IMR-90 (cell line): ENCODE data around the gene NUDT19. TPM values are rescaled to one million over a fixed set of nuclear protein-coding genes. Genes with fewer than 3 reads are reported as not detected.

Source experiments
- ATAC-seq: fragments of 200-7000 bp; cut with Tn5 transposase; 2 replicates; pipeline ENCODE4 v1.9.1; 2020; ENCODE audit warnings: low read depth, mild to moderate bottlenecking, moderate library complexity
- BruUV-seq: library from RNA; stranded (reverse); fragments of 400-500 nt; replicated peaks from 2 replicates; lab custom pipeline; 2021; lab: Mats Ljungman, UMichigan
- CTCF ChIA-PET: fragments of 300-600 bp; formaldehyde crosslinking; extraction: SDS; loops from one replicate; lab custom pipeline; 2021; ENCODE audit warnings: antibody characterized with exemption; lab: Yijun Ruan, JAX
- POLR2A ChIA-PET: fragments of 300-600 bp; sonication (Branson Sonifier 250); formaldehyde crosslinking; loops from one replicate; lab custom pipeline; 2022; ENCODE audit warnings: antibody characterized with exemption; ENCODE audit not compliant: unreplicated experiment; lab: Charles Lee
- DNase-seq: peaks from one replicate; pipeline ENCODE4 v3.0.0; 2013
- H2AFZ ChIP-seq: replicated peaks from 2 replicates; pipeline ENCODE3; 2013; ENCODE audit warnings: low read length, mild to moderate bottlenecking; ENCODE audit not compliant: poor library complexity
- H2AK5ac ChIP-seq: 2 replicates; pipeline ENCODE4 v1.6.1; 2013; ENCODE audit warnings: low read depth, low read length, inconsistent platforms
- H2AK9ac ChIP-seq: replicated peaks from 2 replicates; pipeline ENCODE3; 2013; ENCODE audit warnings: mild to moderate bottlenecking, low read depth, low read length, moderate library complexity; ENCODE audit not compliant: poor library complexity
- H2BK120ac ChIP-seq: 2 replicates; pipeline ENCODE4 v1.6.1; 2013; ENCODE audit warnings: low read depth, low read length, inconsistent platforms
- H2BK15ac ChIP-seq: 3 replicates; pipeline ENCODE4 v1.6.1; 2013; ENCODE audit warnings: low read depth, low read length, inconsistent platforms
- H2BK20ac ChIP-seq: 2 replicates; pipeline ENCODE4 v1.6.1; 2013; ENCODE audit warnings: low read depth, mild to moderate bottlenecking, inconsistent platforms, low read length, moderate library complexity
- H2BK5ac ChIP-seq: 2 replicates; pipeline ENCODE4 v1.6.1; 2013; ENCODE audit warnings: mild to moderate bottlenecking, low read depth, low read length, inconsistent platforms; ENCODE audit not compliant: poor library complexity, severe bottlenecking
- H3K14ac ChIP-seq: replicated peaks from 2 replicates; pipeline ENCODE4 v1.6.1; 2013; ENCODE audit warnings: low read depth, low read length, inconsistent platforms
- H3K18ac ChIP-seq: 2 replicates; pipeline ENCODE4 v1.6.1; 2013; ENCODE audit warnings: low read depth, low read length, control low read depth
- H3K23ac ChIP-seq: 2 replicates; pipeline ENCODE4 v1.6.1; 2013; ENCODE audit warnings: low read depth, low read length, inconsistent platforms
- H3K27ac ChIP-seq: 2 replicates; pipeline ENCODE4 v1.5.1; 2013; ENCODE audit warnings: mild to moderate bottlenecking, control low read depth, low read length; ENCODE audit not compliant: insufficient read depth
- H3K27me3 ChIP-seq: 2 replicates; pipeline ENCODE4 v1.6.1; 2013; ENCODE audit warnings: low read length; ENCODE audit not compliant: control insufficient read depth, insufficient read depth
- H3K36me3 ChIP-seq: 2 replicates; pipeline ENCODE4 v1.6.1; 2013; ENCODE audit warnings: low read length, mixed read lengths; ENCODE audit not compliant: control insufficient read depth, insufficient read depth
- H3K4ac ChIP-seq: 2 replicates; pipeline ENCODE4 v1.6.1; 2013; ENCODE audit warnings: low read depth, low read length, inconsistent platforms
- H3K4me1 ChIP-seq: 2 replicates; pipeline ENCODE4 v1.6.1; 2013; ENCODE audit warnings: low read length, mixed read lengths; ENCODE audit not compliant: control insufficient read depth, insufficient read depth
- H3K4me2 ChIP-seq: 2 replicates; pipeline ENCODE4 v1.6.1; 2013; ENCODE audit warnings: low read depth, mild to moderate bottlenecking, control low read depth, low read length, moderate library complexity
- H3K4me3 ChIP-seq: 2 replicates; pipeline ENCODE4 v1.5.1; 2013; ENCODE audit warnings: low read depth, mild to moderate bottlenecking, control low read depth, low read length, moderate library complexity; ENCODE audit not compliant: insufficient read depth
- H3K56ac ChIP-seq: 2 replicates; pipeline ENCODE4 v1.6.1; 2013; ENCODE audit warnings: low read length, inconsistent platforms; ENCODE audit not compliant: insufficient read depth; ENCODE audit errors: extremely low read depth
- H3K79me1 ChIP-seq, 2 experiments: 2 replicates each; pipeline ENCODE4 v1.6.1; 2013; ENCODE audit warnings: low read length in 2 of 2, inconsistent platforms in 1 of 2, low read depth in 1 of 2
- H3K9ac ChIP-seq: 2 replicates; pipeline ENCODE4 v1.6.1; 2013; ENCODE audit warnings: low read depth, low read length, control low read depth
- H3K9me1 ChIP-seq: 2 replicates; pipeline ENCODE4 v1.6.1; 2013; ENCODE audit warnings: low read length, inconsistent platforms; ENCODE audit not compliant: insufficient read depth
- H3K9me3 ChIP-seq: 2 replicates; pipeline ENCODE4 v1.6.1; 2013; ENCODE audit warnings: low read length; ENCODE audit not compliant: control insufficient read depth, insufficient read depth
- H4K20me1 ChIP-seq: 2 replicates; pipeline ENCODE4 v1.6.1; 2013; ENCODE audit warnings: low read length, inconsistent platforms; ENCODE audit not compliant: insufficient read depth
- H4K5ac ChIP-seq: 2 replicates; pipeline ENCODE4 v1.6.1; 2013; ENCODE audit warnings: mild to moderate bottlenecking, low read depth, low read length, control low read depth
- H4K8ac ChIP-seq, 2 experiments: 2 replicates each; pipeline ENCODE4 v1.6.1; 2013; ENCODE audit warnings: low read depth in 2 of 2, low read length in 2 of 2, control low read depth in 1 of 2, inconsistent platforms in 1 of 2
- H4K91ac ChIP-seq: 2 replicates; pipeline ENCODE4 v1.6.1; 2013; ENCODE audit warnings: low read depth, low read length, inconsistent platforms; ENCODE audit not compliant: insufficient read depth
- BHLHE40 ChIP-seq: fragments of 150-350 bp; IDR thresholded peaks from 2 replicates; pipeline ENCODE4 v1.6.1; 2016; ENCODE audit warnings: mild to moderate bottlenecking, low read depth, low read length
- CEBPB ChIP-seq: IDR thresholded peaks from 2 replicates; pipeline ENCODE4 v1.6.1; 2012; ENCODE audit warnings: low read depth, low read length, improper control_type of control experiment
- CHD1 ChIP-seq: IDR thresholded peaks from 2 replicates; pipeline ENCODE4 v1.6.1; 2012; ENCODE audit warnings: low read depth, low read length, improper control_type of control experiment
- CTCF ChIP-seq: conservative IDR thresholded peaks from 2 replicates; pipeline ENCODE4 v1.5.1; 2012; ENCODE audit warnings: mild to moderate bottlenecking, low read depth, low read length, improper control_type of control experiment
- ELK1 ChIP-seq: fragments of 150-350 bp; IDR thresholded peaks from 2 replicates; pipeline ENCODE4 v1.6.1; 2016; ENCODE audit warnings: low read depth, mild to moderate bottlenecking, low read length, moderate library complexity, borderline replicate concordance
- FOS ChIP-seq: fragments of 150-350 bp; IDR thresholded peaks from 2 replicates; pipeline ENCODE4 v1.6.1; 2016; ENCODE audit warnings: low read depth, low read length
- MAFK ChIP-seq: IDR thresholded peaks from 2 replicates; pipeline ENCODE4 v1.6.1; 2012; ENCODE audit warnings: low read depth, low read length, improper control_type of control experiment
- MAZ ChIP-seq: IDR thresholded peaks from 2 replicates; pipeline ENCODE4 v1.6.1; 2012; ENCODE audit warnings: low read depth, mild to moderate bottlenecking, low read length, improper control_type of control experiment, moderate library complexity, borderline replicate concordance
- MXI1 ChIP-seq: IDR thresholded peaks from 2 replicates; pipeline ENCODE4 v1.6.1; 2012; ENCODE audit warnings: low read depth, mild to moderate bottlenecking, low read length, moderate library complexity, borderline replicate concordance
- NFE2L2 ChIP-seq: fragments of 150-350 bp; IDR thresholded peaks from 2 replicates; pipeline ENCODE4 v1.6.1; 2016; ENCODE audit warnings: low read depth, mild to moderate bottlenecking, low read length
- POLR2A ChIP-seq: IDR thresholded peaks from 2 replicates; pipeline ENCODE4 v1.6.1; 2012; ENCODE audit warnings: mild to moderate bottlenecking, low read depth, low read length
- RAD21 ChIP-seq: IDR thresholded peaks from 2 replicates; pipeline ENCODE4 v1.6.1; 2012; ENCODE audit warnings: low read length, improper control_type of control experiment
- RCOR1 ChIP-seq: IDR thresholded peaks from 2 replicates; pipeline ENCODE4 v1.6.1; 2012; ENCODE audit warnings: mild to moderate bottlenecking, low read length, improper control_type of control experiment; ENCODE audit not compliant: insufficient replicate concordance
- RFX5 ChIP-seq: IDR thresholded peaks from 2 replicates; pipeline ENCODE4 v1.8.0; 2012; ENCODE audit warnings: low read depth, mild to moderate bottlenecking, low read length, moderate library complexity
- SMC3 ChIP-seq: fragments of 150-350 bp; IDR thresholded peaks from 2 replicates; pipeline ENCODE4 v1.6.1; 2016; ENCODE audit warnings: low read depth, mild to moderate bottlenecking, antibody characterized with exemption, low read length, moderate library complexity
- USF2 ChIP-seq: fragments of 150-350 bp; IDR thresholded peaks from 2 replicates; pipeline ENCODE4 v1.6.1; 2017; ENCODE audit warnings: mild to moderate bottlenecking, antibody characterized with exemption, low read length, low read depth
- WGBS, 2 experiments: methylation state at CpG; one replicate each; pipeline versions ENCODE4 v1.1.5 to v1.1.7; 2013; ENCODE audit warnings: missing lambda C conversion rate in 2 of 2; ENCODE audit not compliant: insufficient read length in 1 of 2; ENCODE audit errors: extremely low coverage in 2 of 2; 5-methylcytosine and 5-hydroxymethylcytosine counted together
- dilution Hi-C: fragments of 300-500 bp; cut with HindIII; formaldehyde crosslinking; loops from one replicate; pipeline ENCODE4 v1.14.3; 2018; ENCODE audit warnings: low sequenced_read_pairs; ENCODE audit not compliant: unreplicated experiment
- in situ Hi-C: fragments of 300-500 bp; cut with MboI; formaldehyde crosslinking; loops from 3 replicates; pipeline ENCODE4 v1.14.3; 2019; ENCODE audit warnings: low sequenced_read_pairs, inconsistent platforms, mixed read lengths
- intact Hi-C: fragments of 100-400 bp; cut with micrococcal nuclease; formaldehyde crosslinking; loops from 2 replicates; pipeline ENCODE4 v1.10.0; 2022
- polyA plus RNA-seq, 3 experiments: library from polyadenylated mRNA; depleted of rRNA; stranded (reverse); fragments of >200 nt; gene quantifications; 2 replicates each; pipeline ENCODE4 v1.2.3, GENCODE V29; 2012; ENCODE audit warnings: low replicate concordance in 1 of 3
- total RNA-seq: library from RNA; depleted of rRNA; stranded (reverse); fragments of >200 nt; gene quantifications from 2 replicates; pipeline ENCODE4 v1.2.3, GENCODE V29; 2012

NUDT19 gene
- total and polyA plus RNA-seq, 2 of the 4 experiments (the other 2 are of a cell fraction) = 4.1 to 4.5 TPM

GRCh38 chr19:32646556-32646955 lies 45.1 kb upstream of the NUDT19 start:
- Histone ChIP-seq H3K4me3 (no peak overlapping the region), H2AK9ac (no peak overlapping the region), H3K9ac (no peak overlapping the region), H3K27ac (no peak overlapping the region), H3K9me3 (no peaks in the 10 kb centered on the region), H3K56ac (no peak overlapping the region), H3K36me3 (peaks cover 39% of the 10 kb centered on the region), H4K20me1 (no peaks in the 10 kb centered on the region; the same call in 1 of the 2 replicates), H4K8ac (no peak overlapping the region), H3K27me3 (no peaks in the 10 kb centered on the region), H2BK20ac (no peak overlapping the region), H2BK15ac (no peak overlapping the region), H4K91ac (no peak overlapping the region), H3K79me1 (peaks cover 0 to 14% of the 10 kb centered on the region in 2 experiments; a peak in 2 of 4 replicates), H3K4me2 (no peak overlapping the region), H2BK120ac (no peak overlapping the region), H2AFZ (no peak overlapping the region), H3K9me1 (0 out of 2 replicates have a peak, but pooled peaks cover 5% of the 10 kb centered on the region), H2AK5ac (no peak overlapping the region), H3K14ac (no peak overlapping the region), H3K4ac (no peak overlapping the region), H3K18ac (no peak overlapping the region), H4K5ac (no peak overlapping the region), H2BK5ac (no peak overlapping the region), H3K23ac (no peak overlapping the region), H3K4me1 (no peaks in the 10 kb centered on the region)
- no CpG with 5 or more reads among the region's 6 CpGs for WGBS, 2 experiments
- no TSS peak for BruUV-seq
- DNase-seq = no peak
- intact Hi-C loops (no loop called here), in situ Hi-C loops (no loop called here), dilution Hi-C loops (no loop called here)
- no peak for ATAC-seq
- POLR2A ChIA-PET = no interaction called here
- no peak for TF ChIP-seq CEBPB
- TF ChIP-seq SMC3 = no peak
- TF ChIP-seq ELK1 = no peak
- no peak for TF ChIP-seq POLR2A
- no peak for TF ChIP-seq MAFK
- no peak for TF ChIP-seq RCOR1
- no peak for TF ChIP-seq CTCF
- no peak for TF ChIP-seq BHLHE40
- TF ChIP-seq RFX5 = no peak
- TF ChIP-seq CHD1 = no peak
- no peak for TF ChIP-seq NFE2L2
- TF ChIP-seq MXI1 = no peak
- TF ChIP-seq RAD21 = no peak
- TF ChIP-seq USF2 = no peak
- no peak for TF ChIP-seq FOS
- no peak for TF ChIP-seq MAZ
- CTCF ChIA-PET = no interaction called here
